Loucy (cell line): Measurements from ENCODE around the gene WWOX.

Experiments used
- EZH2phosphoT487 ChIP-seq: fragments of 200-600 bp; IDR thresholded peaks from 2 replicates; pipeline ENCODE4 v1.6.1; 2018; ENCODE audit warnings: antibody characterized with exemption, mild to moderate bottlenecking, moderate library complexity, borderline replicate concordance
- TF ChIP-seq, protein P1 (sequence below): fragments of 200-600 bp; sonication (generic); conservative IDR thresholded peaks from 2 replicates; pipeline ENCODE4 v1.5.1; 2014; ENCODE audit warnings: mild to moderate bottlenecking, antibody characterized with exemption, low read length

DNA sequence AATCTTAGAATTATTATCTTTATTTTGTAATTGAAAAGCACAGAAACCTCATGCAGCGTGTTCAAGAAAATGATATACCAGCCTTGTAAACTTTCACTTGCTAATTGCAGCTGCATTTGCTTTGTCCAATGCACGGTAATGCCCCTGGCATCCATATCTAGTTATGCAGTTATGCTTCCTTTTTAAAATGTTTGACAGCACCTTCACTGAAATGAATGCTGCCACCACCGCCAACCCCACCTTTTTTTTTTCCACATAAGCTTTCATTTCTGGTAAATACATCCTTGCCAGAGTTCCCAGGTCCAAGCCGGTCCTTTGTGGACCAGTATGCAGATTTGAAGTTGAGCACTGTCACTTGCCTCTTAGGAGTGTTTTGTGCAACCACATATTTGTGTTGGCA is 338.8 kb downstream of the WWOX start:
- TF ChIP-seq, protein P1, sequence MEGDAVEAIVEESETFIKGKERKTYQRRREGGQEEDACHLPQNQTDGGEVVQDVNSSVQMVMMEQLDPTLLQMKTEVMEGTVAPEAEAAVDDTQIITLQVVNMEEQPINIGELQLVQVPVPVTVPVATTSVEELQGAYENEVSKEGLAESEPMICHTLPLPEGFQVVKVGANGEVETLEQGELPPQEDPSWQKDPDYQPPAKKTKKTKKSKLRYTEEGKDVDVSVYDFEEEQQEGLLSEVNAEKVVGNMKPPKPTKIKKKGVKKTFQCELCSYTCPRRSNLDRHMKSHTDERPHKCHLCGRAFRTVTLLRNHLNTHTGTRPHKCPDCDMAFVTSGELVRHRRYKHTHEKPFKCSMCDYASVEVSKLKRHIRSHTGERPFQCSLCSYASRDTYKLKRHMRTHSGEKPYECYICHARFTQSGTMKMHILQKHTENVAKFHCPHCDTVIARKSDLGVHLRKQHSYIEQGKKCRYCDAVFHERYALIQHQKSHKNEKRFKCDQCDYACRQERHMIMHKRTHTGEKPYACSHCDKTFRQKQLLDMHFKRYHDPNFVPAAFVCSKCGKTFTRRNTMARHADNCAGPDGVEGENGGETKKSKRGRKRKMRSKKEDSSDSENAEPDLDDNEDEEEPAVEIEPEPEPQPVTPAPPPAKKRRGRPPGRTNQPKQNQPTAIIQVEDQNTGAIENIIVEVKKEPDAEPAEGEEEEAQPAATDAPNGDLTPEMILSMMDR, result no peak
- TF ChIP-seq EZH2phosphoT487, result no peak
